ENCODE measurements around the gene ZEB2. TPM values are rescaled to one million over a fixed set of nuclear protein-coding genes. Genes with fewer than 3 reads are reported as not detected.

ZEB2 gene
- total and polyA plus RNA-seq, 9 donors: 55.3 to 250 (median 174) TPM

GRCh38 chr2:144489315-144489916 is 30.5 kb downstream of the ZEB2 start:
- H3K4me3 ChIP-seq: no peak overlapping the region
- no peak overlapping the region for H3K27ac ChIP-seq
- 22 to 58% (median 32%) methylated on average over 10 of the region's 10 CpGs for WGBS, 3 donors
- DNase-seq: no peak
- no peaks in the 10 kb centered on the region for H3K36me3 ChIP-seq
- peaks cover 5% of the 10 kb centered on the region for H3K4me1 ChIP-seq (ENCODE audit: insufficient read depth)
- TF ChIP-seq EP300 (IDR thresholded peaks at IDR 0.05) (no peak), POLR2A (IDR thresholded peaks at IDR 0.05) (no peak), CTCF (IDR thresholded peaks at IDR 0.05) (no peak)
- no peaks in the 10 kb centered on the region for H3K9me3 ChIP-seq
- intact Hi-C loops (cut with DNase I): no loop called here
- H3K27me3 ChIP-seq: no peaks in the 10 kb centered on the region

GRCh38 chr2:144484201-144484948 is 35.5 kb downstream of the ZEB2 start:
- Histone ChIP-seq H3K27ac (no peak overlapping the region), H3K9me3 (no peaks in the 10 kb centered on the region), H3K27me3 (no peaks in the 10 kb centered on the region), H3K36me3 (no peaks in the 10 kb centered on the region), H3K4me1 (ENCODE audit: insufficient read depth) (peaks cover 14% of the 10 kb centered on the region), H3K4me3 (no peak overlapping the region)
- WGBS, 3 donors: 52 to 65% (median 59%) methylated on average over 5 of the region's 5 CpGs
- TF ChIP-seq CTCF (IDR thresholded peaks at IDR 0.05) (no peak), EP300 (IDR thresholded peaks at IDR 0.05) (no peak), POLR2A (IDR thresholded peaks at IDR 0.05) (no peak)
- no peak for DNase-seq
- intact Hi-C loops (cut with DNase I): no loop called here

- Histone ChIP-seq H3K27ac (no peak overlapping the region), H3K4me3 (no peak overlapping the region), H3K27me3 (no peaks in the 10 kb centered on the region), H3K4me1 (ENCODE audit: insufficient read depth) (peaks cover 19% of the 10 kb centered on the region), H3K9me3 (no peaks in the 10 kb centered on the region), H3K36me3 (no peaks in the 10 kb centered on the region)
- DNase-seq: no peak
- no peak for TF ChIP-seq EP300 (IDR thresholded peaks at IDR 0.05)
- no peak for TF ChIP-seq POLR2A (IDR thresholded peaks at IDR 0.05)
- no peak for TF ChIP-seq CTCF (IDR thresholded peaks at IDR 0.05)
- intact Hi-C loops (cut with DNase I): no loop called here
- WGBS, 3 donors: 92 to 93% (median 92%) methylated on average over 4 of the region's 4 CpGs
These were observed 38.3 kb downstream of the ZEB2 start for GRCh38 chr2:144481666-144482065.

- Histone ChIP-seq H3K27me3 (no peaks in the 10 kb centered on the region), H3K27ac (no peak overlapping the region), H3K9me3 (no peaks in the 10 kb centered on the region), H3K36me3 (no peaks in the 10 kb centered on the region), H3K4me1 (ENCODE audit: insufficient read depth) (peaks cover 19% of the 10 kb centered on the region), H3K4me3 (no peak overlapping the region)
- 73 to 78% (median 73%) methylated on average over 6 of the region's 6 CpGs for WGBS, 3 donors
- DNase-seq: no peak
- TF ChIP-seq EP300 (IDR thresholded peaks at IDR 0.05) (no peak), POLR2A (IDR thresholded peaks at IDR 0.05) (no peak), CTCF (IDR thresholded peaks at IDR 0.05) (no peak)
- intact Hi-C loops (cut with DNase I): no loop called here
These were observed 38.8 kb downstream of the ZEB2 start for GRCh38 chr2:144481109-144481508.

Data from ovary (tissue), 9 donors.